GM12892 (cell line): Measurements from ENCODE around the gene TAS2R60.

Experiments
- POLR2A ChIP-seq: IDR thresholded peaks from 2 replicates; pipeline ENCODE4 v1.6.1; 2011; ENCODE audit warnings: low read depth, low read length, control low read depth
- POLR2AphosphoS5 ChIP-seq: IDR thresholded peaks from 2 replicates; pipeline ENCODE4 v1.6.1; 2011; ENCODE audit warnings: low read depth, low read length, control low read depth
- TAF1 ChIP-seq: IDR thresholded peaks from 2 replicates; pipeline ENCODE4 v1.6.1; 2011; ENCODE audit warnings: low read depth, mild to moderate bottlenecking, control low read depth, low read length, borderline replicate concordance

- TF ChIP-seq POLR2AphosphoS5 (no peak), POLR2A (no peak), TAF1 (no peak)
Measured at GRCh38 chr7:143458263-143458662, 15.0 kb downstream of the TAS2R60 start.
